HepG2 (cell line): ENCODE measurements around the gene NDOR1. TPM values are rescaled to one million over a fixed set of nuclear protein-coding genes. Genes with fewer than 3 reads are reported as not detected.

Source experiments
- AHDC1 ChIP-seq: sonication (generic); formaldehyde crosslinking; IDR thresholded peaks from 2 replicates; pipeline ENCODE4 v1.5.1; 2020; ENCODE audit warnings: mild to moderate bottlenecking, missing genetic modification reagents, borderline replicate concordance
- EHMT2 ChIP-seq: fragments of 200-600 bp; sonication (generic); IDR thresholded peaks from 2 replicates; pipeline ENCODE4 v1.7.0; 2017; ENCODE audit warnings: antibody characterized with exemption, low read depth, low read length, borderline replicate concordance
- ELF4 ChIP-seq: sonication (generic); formaldehyde crosslinking; IDR thresholded peaks from 2 replicates; pipeline ENCODE4 v1.5.0; 2020; ENCODE audit warnings: missing genetic modification reagents, mild to moderate bottlenecking, moderate library complexity, borderline replicate concordance
- GATA4 ChIP-seq: sonication (generic); IDR thresholded peaks from 2 replicates; pipeline ENCODE4 v1.6.1; 2016; ENCODE audit warnings: antibody characterized with exemption, low read depth, borderline replicate concordance
- GATAD2A ChIP-seq: IDR thresholded peaks from 2 replicates; pipeline ENCODE4 v1.6.1; 2016
- MAFF ChIP-seq: IDR thresholded peaks from 2 replicates; pipeline ENCODE4 v1.6.1; 2011; ENCODE audit warnings: low read depth, low read length, improper control_type of control experiment
- MLLT10 ChIP-seq: sonication (generic); formaldehyde crosslinking; IDR thresholded peaks from 2 replicates; pipeline ENCODE4 v1.4.0; 2020; ENCODE audit warnings: missing genetic modification reagents
- SNAPC2 ChIP-seq: sonication (generic); formaldehyde crosslinking; IDR thresholded peaks from 2 replicates; pipeline ENCODE4 v1.8.1; 2022; ENCODE audit warnings: mild to moderate bottlenecking, missing genetic modification reagents
- SOX5 ChIP-seq: IDR thresholded peaks from 2 replicates; pipeline ENCODE4 v1.6.1; 2016; ENCODE audit warnings: borderline replicate concordance
- STAG1 ChIP-seq: sonication (generic); formaldehyde crosslinking; IDR thresholded peaks from 2 replicates; pipeline ENCODE4 v1.4.0; 2020; ENCODE audit warnings: missing genetic modification reagents
- TOE1 ChIP-seq: sonication (generic); formaldehyde crosslinking; IDR thresholded peaks from 2 replicates; pipeline ENCODE4 v1.4.0; 2020; ENCODE audit warnings: mild to moderate bottlenecking, missing genetic modification reagents
- ZFP37 ChIP-seq: sonication (generic); formaldehyde crosslinking; IDR thresholded peaks from 2 replicates; pipeline ENCODE4 v1.4.0; 2020; ENCODE audit warnings: missing genetic modification reagents, borderline replicate concordance
- ZFP82 ChIP-seq: sonication (generic); formaldehyde crosslinking; IDR thresholded peaks from 2 replicates; pipeline ENCODE4 v1.5.1; 2020; ENCODE audit warnings: mild to moderate bottlenecking, missing genetic modification reagents, borderline replicate concordance
- ZMAT3 ChIP-seq: sonication (generic); formaldehyde crosslinking; conservative IDR thresholded peaks from 2 replicates; pipeline ENCODE4 v1.7.0; 2021; ENCODE audit warnings: missing genetic modification reagents
- ZNF256 ChIP-seq: sonication (generic); formaldehyde crosslinking; conservative IDR thresholded peaks from 2 replicates; pipeline ENCODE4 v1.4.0; 2020; ENCODE audit warnings: missing genetic modification reagents
- ZNF274 ChIP-seq: sonication (generic); formaldehyde crosslinking; IDR thresholded peaks from 2 replicates; pipeline ENCODE4 v1.5.1; 2020; ENCODE audit warnings: mild to moderate bottlenecking, missing genetic modification reagents
- ZNF317 ChIP-seq: sonication (generic); formaldehyde crosslinking; IDR thresholded peaks from 2 replicates; pipeline ENCODE4 v1.5.0; 2020; ENCODE audit warnings: mild to moderate bottlenecking, missing genetic modification reagents
- ZNF326 ChIP-seq: sonication (generic); formaldehyde crosslinking; IDR thresholded peaks from 2 replicates; pipeline ENCODE4 v1.4.0; 2020; ENCODE audit warnings: missing genetic modification reagents, borderline replicate concordance
- ZNF496 ChIP-seq: sonication (generic); formaldehyde crosslinking; IDR thresholded peaks from 2 replicates; pipeline ENCODE4 v1.8.1; 2023; ENCODE audit warnings: mild to moderate bottlenecking, moderate library complexity, missing genetic modification reagents; ENCODE audit not compliant: insufficient replicate concordance
- ZNF513 ChIP-seq: sonication (generic); formaldehyde crosslinking; conservative IDR thresholded peaks from 2 replicates; pipeline ENCODE4 v1.5.0; 2020; ENCODE audit warnings: missing genetic modification reagents
- ZNF567 ChIP-seq: sonication (generic); formaldehyde crosslinking; IDR thresholded peaks from 2 replicates; pipeline ENCODE4 v1.8.1; 2023; ENCODE audit warnings: mild to moderate bottlenecking, missing genetic modification reagents, borderline replicate concordance
- ZNF614 ChIP-seq: IDR thresholded peaks from 2 replicates; pipeline ENCODE4 v1.6.1; 2018; ENCODE audit warnings: missing biosample characterization, missing genetic modification reagents, inconsistent platforms, borderline replicate concordance
- polyA plus RNA-seq, 8 experiments: library from polyadenylated mRNA; depleted of rRNA in 3 of 8; stranded (reverse) in 7 of 8; unstranded in 1 of 8; fragments of >200 nt; fragmentation: Illumina TruSeq in 4 of 8; extraction: Trizol in 4 of 8; gene quantifications; 2 replicates each; pipeline versions ENCODE4 v1.2.1 to v1.2.3, GENCODE V29; 2011 to 2016; ENCODE audit warnings: low read depth in 4 of 8, missing spikeins in 1 of 8, mixed read lengths in 1 of 8; ENCODE audit not compliant: insufficient read depth in 1 of 8
- total RNA-seq, 5 experiments: library from RNA; depleted of rRNA; stranded (reverse); fragments of >200 nt; fragmentation: Illumina TruSeq; extraction: Trizol; gene quantifications; 2 replicates each; pipeline ENCODE4 v1.2.3, GENCODE V29; 2016; ENCODE audit warnings: low read depth in 1 of 5
- TF ChIP-seq, protein P1 (sequence below): sonication (generic); formaldehyde crosslinking; IDR thresholded peaks from 2 replicates; pipeline ENCODE4 v1.4.0; 2020; ENCODE audit warnings: mild to moderate bottlenecking, missing genetic modification reagents

Gene NDOR1
- total and polyA plus RNA-seq, 2 of the 13 experiments (the other 11 are each of a cell fraction or from before 2014, with no cell fraction given): 3.6 to 8.7 TPM

GRCh38 chr9:137188490-137189296 lies 16.8 kb upstream of the NDOR1 start, which contains the start of the genes ANAPC2 and SSNA1 (continued):
- no peak for TF ChIP-seq AHDC1 (CRISPR knock-in tag)
- no peak; the same call in 1 of the 2 replicates for TF ChIP-seq ZMAT3 (CRISPR knock-in tag)
- peak; percentile 87; the same call in 1 of the 2 replicates for TF ChIP-seq ZNF513 (CRISPR knock-in tag)
- TF ChIP-seq GATA4: peak; percentile 25; the same call in 1 of the 2 replicates
- TF ChIP-seq ZNF326 (CRISPR knock-in tag): no peak
- TF ChIP-seq ELF4: no peak
- no peak for TF ChIP-seq MLLT10 (CRISPR knock-in tag)
- no peak for TF ChIP-seq SNAPC2 (CRISPR knock-in tag)
- TF ChIP-seq ZFP37: no peak
- TF ChIP-seq ZNF317 (CRISPR knock-in tag): 0 out of 2 replicates have a peak, but pooled peaks have one; percentile 43
- TF ChIP-seq STAG1 (CRISPR knock-in tag): peak; percentile 76
- peak; percentile 53; the same call in 1 of the 2 replicates for TF ChIP-seq ZNF256 (CRISPR knock-in tag)
- TF ChIP-seq ZNF274 (CRISPR knock-in tag): 0 out of 2 replicates have a peak, but pooled peaks have one; percentile 66
- 0 out of 2 replicates have a peak, but pooled peaks have one; percentile 83 for TF ChIP-seq ZNF567 (CRISPR knock-in tag)
- TF ChIP-seq ZNF614 (CRISPR knock-in tag): 0 out of 2 replicates have a peak, but pooled peaks have one; percentile 63
- peak; percentile 56 for TF ChIP-seq SOX5 (CRISPR knock-in tag)
- TF ChIP-seq, protein P1, sequence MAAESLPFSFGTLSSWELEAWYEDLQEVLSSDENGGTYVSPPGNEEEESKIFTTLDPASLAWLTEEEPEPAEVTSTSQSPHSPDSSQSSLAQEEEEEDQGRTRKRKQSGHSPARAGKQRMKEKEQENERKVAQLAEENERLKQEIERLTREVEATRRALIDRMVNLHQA (CRISPR knock-in tag): no peak
- peak; percentile 49 for TF ChIP-seq GATAD2A (CRISPR knock-in tag)
- TF ChIP-seq TOE1: no peak
- no peak for TF ChIP-seq MAFF
- peak; percentile 82; the same call in 1 of the 2 replicates for TF ChIP-seq ZFP82 (CRISPR knock-in tag)
- no peak for TF ChIP-seq EHMT2
- TF ChIP-seq ZNF496 (CRISPR knock-in tag): no peak
